Inflammatory macrophage (primary cell): ENCODE results near the gene NSFL1C.

ENCODE experiments used
- DNase-seq, 2 donors: peaks; one replicate each; pipeline ENCODE4 v3.0.0-alpha.2; 2020 to 2022

NSFL1C gene

GRCh38 chr20:1484438-1485116 is 17.9 kb upstream of the NSFL1C start:
- no peak for DNase-seq

GRCh38 chr20:1479831-1480595 is 13.4 kb upstream of the NSFL1C start:
- no peak for DNase-seq

DNA sequence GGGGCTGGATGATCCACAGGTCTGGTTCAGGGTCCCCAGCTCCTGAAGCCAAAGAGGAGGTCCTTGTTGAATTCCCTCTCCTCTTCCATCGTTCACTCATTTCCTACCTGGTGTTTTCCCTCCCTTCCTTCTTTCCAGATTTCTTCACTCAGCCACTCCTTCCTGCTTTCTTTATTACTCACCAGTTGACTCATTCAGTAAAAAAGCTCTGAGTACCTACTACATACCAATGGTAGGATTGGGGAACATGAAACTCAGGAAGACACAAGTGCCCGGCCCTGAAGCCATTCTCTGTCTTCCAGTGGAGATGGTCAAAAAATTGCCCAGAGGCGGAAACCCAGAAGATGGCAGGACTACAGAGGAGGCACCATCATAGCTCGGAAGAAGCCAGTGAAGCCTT is 11.9 kb upstream of the NSFL1C start:
- DNase-seq, result peak in 1 of 2 donors; percentile 30

DNA sequence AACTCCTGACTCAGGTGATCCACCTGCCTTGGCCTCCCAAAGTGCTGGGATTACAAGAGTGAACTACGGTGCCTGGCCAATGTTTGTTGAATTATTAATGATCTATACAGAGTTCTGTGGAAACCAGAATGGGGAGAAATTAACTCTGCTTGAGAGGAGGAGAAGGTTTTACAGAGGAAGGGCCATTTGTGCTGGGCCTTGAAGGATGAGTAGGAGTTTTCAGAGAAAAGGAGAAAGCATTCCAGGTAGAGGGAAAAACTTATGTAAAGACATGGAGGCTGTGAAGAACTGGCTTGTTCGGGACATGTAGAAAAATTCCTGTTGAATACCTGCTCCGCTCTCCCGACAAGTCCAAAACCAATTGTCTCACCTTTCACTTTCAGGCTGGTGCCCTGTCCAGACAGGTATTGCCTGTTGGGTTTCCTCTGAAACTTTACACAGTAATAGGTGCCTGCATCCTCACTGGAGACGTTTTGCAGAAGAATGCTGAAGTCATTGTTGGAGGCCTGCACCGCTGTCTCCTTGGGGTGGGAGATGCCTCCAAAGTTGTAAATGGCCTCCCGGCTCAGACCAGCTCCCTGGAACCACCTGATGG is 11.3 kb upstream of the NSFL1C start:
- no peak for DNase-seq

DNA sequence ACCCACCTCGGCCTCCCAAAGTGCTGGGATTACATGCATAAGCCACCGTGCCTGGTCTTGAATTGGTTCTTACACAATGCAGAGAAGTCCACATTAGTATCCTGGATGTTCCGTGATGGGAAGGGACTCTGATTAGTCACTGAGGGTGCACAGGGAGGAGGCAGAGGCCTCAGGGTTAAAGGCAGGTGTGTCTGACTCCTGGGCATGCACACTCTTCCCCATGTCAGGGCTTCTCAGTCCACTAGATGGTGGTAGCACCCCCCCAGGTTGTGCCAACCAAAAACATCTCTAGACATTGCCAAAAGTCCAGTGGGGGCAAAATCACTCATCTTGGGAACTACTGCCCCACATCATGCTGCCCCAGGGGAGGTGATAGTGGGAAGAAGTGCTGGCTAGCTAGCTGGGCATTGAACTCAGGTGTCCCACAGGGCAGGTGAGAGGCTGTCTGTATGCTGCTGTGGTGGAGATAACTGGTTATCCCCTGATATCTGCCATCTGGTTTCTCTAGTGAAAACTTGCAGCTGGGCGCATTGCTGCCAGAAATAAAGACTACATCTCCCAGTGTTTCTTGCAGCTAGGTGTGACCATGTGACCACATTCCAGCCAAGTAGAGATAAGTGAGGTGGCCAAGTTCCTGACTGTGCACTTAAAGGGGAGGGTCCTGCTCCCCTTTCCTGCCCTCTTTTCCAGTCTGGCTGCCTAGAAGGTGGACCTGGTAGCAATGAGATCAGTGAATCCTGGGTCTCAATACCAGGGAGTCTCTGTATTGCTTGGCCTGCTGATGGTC is 8.4 kb upstream of the NSFL1C start:
- DNase-seq, result peak; percentile 21 to 25

DNA sequence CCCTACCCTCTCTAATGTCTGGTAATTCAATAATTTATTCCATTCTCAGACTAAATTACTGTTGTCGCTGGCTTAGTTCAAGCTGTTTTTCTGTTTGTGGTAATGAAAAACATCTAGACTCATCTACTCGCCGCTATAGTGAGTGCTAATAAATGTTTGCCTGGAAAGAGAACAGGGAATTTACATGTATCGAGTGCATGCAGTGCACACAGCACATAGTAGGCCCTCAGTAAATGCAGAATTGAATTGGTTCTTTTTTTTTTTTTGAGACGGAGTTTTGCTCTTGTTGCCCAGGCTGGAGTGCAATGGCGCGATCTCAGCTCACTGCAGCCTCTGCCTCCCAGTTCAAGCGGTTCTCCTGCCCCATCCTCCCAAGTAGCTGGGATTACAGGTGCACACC is 7.7 kb upstream of the NSFL1C start:
- DNase-seq, result no peak

GRCh38 chr20:1473246-1474220 is 6.9 kb upstream of the NSFL1C start:
- no peak for DNase-seq

DNA sequence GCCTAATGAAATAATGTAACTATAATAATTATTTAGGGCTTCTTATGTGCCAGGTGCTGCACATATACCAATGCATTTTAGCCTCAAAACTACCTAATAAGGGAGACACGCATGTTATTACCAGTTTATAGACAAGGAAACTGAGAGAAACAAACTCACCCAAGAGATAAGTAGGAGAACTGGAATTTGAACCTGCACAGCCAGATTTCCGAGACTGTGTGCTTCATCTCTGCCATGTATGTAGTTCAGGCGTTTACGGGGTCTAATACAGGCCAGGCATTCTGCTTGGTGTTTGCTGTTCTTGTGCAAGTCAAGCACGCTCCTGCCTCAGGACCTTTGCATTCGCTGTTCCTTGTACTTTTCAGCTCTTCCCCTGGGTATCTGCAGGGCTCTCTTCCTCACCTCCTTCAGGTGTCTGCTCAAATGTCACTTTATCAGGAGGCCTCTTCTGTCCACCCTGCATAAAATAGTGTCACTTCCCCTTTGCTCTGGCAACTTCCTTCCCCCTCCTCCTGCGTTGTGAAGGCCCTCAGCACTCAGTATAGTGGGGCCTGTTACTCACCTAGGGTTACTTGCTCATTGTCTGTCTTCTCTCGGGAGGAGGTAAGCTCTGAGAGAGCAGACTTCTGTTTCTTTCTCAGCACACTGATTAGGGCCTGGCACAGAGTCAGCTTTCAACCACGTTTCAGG is 6.1 kb upstream of the NSFL1C start:
- peak; percentile 49 to 57 for DNase-seq

DNA sequence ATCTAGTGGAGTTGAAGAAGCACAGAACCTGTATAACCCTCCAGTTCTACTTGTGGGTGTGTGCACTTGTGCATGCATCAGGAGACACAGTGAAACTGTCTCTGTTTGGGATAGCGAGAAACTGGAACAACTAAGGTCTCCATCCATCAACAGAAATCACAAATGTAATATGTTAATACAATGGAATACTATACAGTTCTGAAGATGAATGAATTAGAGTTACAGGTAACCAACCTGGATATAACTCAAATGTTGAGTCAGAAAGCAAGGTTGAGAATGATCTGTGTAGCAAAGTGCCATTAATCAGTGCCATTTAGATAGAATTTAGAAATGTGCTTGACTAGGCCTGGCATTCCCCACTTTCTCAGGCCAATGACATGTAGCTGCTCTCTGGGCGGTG is 4.6 kb upstream of the NSFL1C start:
- no peak for DNase-seq

- peak; percentile 45 to 92 for DNase-seq
Observed at GRCh38 chr20:1469925-1470571, 3.4 kb upstream of the NSFL1C start.

GRCh38 chr20:1469306-1469905 is 2.8 kb upstream of the NSFL1C start:
- DNase-seq, result no peak

GRCh38 chr20:1468117-1468624 is 1.5 kb upstream of the NSFL1C start:
- DNase-seq, result no peak

DNA sequence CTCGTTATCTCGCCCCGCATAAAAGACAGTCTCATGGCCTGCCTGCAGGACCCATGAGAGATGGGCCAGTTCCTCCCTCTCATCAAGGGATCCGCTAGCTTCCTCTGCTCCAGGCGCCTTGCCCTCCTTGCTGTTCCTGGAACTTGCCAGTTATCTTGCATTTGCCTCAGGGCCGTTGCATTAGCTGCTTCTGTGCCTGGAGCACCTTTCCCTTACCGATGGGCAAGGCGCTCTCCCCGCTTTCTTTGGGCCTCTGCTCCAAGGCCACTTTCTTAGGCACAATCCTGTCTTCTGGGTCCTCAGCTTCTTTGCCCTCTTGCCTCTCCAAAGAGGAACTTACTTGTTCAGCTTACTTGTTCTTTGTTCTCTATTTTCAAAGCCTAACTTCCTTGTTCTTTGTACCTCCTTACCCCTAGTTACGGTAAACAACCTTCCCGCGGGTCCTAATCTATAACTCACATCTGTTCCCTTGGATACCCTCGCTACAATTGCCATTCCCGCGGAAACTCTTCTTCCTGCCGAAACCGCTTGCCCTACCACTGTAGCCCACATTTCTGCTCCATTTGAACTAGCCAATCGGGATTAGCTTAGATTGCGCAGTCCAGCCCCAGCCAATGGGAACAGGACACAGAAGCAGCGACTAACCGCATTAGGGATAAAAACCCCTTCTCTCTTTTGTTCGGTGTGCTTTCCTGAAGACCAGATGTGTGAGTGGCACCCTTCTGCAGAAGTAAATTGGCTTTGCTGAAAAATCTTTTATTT is 887 bp upstream of the NSFL1C start:
- peak; percentile 74 to 75 for DNase-seq

DNA sequence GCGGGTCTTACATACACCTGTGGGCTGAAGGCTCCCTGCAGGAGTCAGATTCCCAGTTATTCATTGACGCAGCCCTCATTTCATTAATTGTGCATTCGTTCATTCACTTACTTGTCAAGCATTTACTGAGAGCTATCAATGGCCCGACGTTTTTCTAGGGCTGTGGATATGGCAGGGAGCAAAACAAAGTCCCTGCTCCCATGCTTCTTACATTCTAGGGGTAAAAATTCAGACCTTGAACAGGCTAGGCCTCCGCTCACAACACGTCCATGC is 369 bp upstream of the NSFL1C start:
- no peak for DNase-seq

DNA sequence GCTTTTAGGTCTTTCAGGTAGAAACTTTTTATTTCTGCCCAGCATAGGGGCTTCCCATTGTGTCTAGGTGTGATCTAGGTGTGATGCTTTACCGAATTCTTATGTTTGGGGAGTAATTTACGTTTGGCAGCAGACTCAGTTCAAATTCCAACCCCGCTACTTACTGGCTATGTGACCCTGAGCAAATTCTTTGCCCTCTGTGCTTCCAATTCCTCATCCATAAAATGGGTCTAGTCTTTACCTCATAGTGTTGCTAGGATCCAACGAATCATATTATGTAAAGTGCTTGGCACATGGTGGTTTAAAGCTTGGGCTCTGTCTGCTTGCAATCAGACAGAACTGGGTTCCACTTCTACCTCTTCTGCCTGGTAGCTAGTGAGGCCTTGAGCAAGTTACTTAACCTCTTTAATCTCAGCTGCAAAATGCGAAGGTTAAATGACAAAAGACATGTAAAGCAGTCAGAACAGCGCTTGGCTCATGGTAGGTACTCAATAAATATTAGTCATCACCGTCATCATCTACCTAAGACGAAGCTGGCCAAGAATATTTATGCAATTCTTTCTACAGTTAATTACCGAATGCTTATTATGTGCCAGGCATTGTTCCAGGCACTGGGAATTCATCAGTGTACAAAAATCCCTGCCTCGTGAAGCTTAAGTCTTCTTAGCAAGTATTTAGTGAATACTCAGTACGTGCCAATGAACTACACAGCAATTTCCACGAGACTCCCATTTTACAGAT is 1.0 kb downstream of the NSFL1C start:
- DNase-seq, result no peak

DNA sequence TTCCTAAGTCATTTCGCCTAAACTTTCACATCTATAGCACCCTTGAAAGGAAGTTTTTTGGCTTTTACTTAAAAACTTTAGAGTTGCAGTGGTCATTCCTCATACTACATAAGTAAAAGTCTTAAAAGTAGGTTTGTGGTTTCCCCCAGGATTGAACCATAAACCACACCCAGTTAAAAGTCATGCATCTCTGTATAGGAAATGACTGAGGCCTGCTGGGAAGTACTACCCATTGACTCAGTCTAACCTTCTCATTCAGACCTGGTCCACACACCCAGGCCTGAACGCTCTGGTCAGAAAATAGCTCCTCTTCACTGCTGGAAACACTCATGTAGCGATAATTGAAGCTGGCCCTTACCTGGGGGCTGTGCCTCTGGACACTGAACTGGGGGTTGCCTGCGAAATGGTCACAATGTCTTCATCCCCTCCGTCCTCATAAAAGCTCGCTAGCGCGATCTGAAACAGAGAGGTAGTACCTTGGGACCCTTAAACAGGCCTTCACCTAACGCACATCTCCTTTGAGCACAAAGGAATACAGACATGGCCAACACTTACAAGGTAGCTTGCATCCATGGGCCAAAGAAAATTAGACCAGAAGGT is 2.6 kb downstream of the NSFL1C start:
- no peak for DNase-seq

DNA sequence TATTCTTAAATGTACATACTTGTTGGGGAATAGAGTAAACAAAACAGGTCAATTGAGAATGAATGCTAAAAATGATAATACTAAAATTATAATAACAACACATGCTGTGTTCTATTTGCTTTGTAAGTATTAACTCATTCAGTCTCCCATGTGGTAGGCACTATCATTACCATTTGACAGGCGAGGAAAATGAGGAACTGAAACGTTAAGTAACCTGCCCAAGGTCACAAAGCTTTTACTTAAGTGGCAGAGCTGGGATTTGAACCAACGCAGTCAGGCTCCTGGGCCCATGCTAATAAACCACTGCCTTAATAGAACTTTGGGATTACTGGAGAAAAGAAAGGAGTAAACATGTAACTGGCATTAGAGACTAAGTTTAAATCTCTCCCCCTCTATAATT is 3.8 kb downstream of the NSFL1C start:
- DNase-seq, result peak; percentile 9 to 24

GRCh38 chr20:1462001-1462400 is 4.6 kb downstream of the NSFL1C start:
- no peak for DNase-seq
